Measurements from ENCODE around the gene GRIA1. TPM values are rescaled to one million over a fixed set of nuclear protein-coding genes. Genes with fewer than 3 reads are reported as not detected.

The GRIA1 gene
- polyA plus RNA-seq, 3 donors = 2.8 to 4.2 (median 3.1) TPM

- DNase-seq = no peak
These were observed 53.5 kb downstream of the GRIA1 start for GRCh38 chr5:153543959-153544470.

GRCh38 chr5:153544706-153545105, 54.2 kb downstream of the GRIA1 start:
- no peak for DNase-seq

GRCh38 chr5:153546566-153546965, 56.1 kb downstream of the GRIA1 start:
- DNase-seq = no peak

GRCh38 chr5:153551537-153552079, 61.1 kb downstream of the GRIA1 start:
- no peak for DNase-seq

- DNase-seq = no peak
These were observed 62.4 kb downstream of the GRIA1 start for GRCh38 chr5:153552886-153553285.

GRCh38 chr5:153555420-153556114, 65.1 kb downstream of the GRIA1 start:
- DNase-seq = no peak

- DNase-seq = no peak
These were observed 68.5 kb downstream of the GRIA1 start for GRCh38 chr5:153558957-153559356.

- no peak for DNase-seq
These were observed 69.5 kb downstream of the GRIA1 start for GRCh38 chr5:153559926-153560325.

GRCh38 chr5:153562189-153562588, 71.7 kb downstream of the GRIA1 start:
- DNase-seq = no peak

GRCh38 chr5:153565822-153566221, 75.4 kb downstream of the GRIA1 start:
- DNase-seq = no peak

- DNase-seq = no peak
These were observed 78.6 kb downstream of the GRIA1 start for GRCh38 chr5:153569036-153569435.

GRCh38 chr5:153571162-153571561, 80.7 kb downstream of the GRIA1 start:
- no peak for DNase-seq

- no peak for DNase-seq
These were observed 82.1 kb downstream of the GRIA1 start for GRCh38 chr5:153572411-153573145.

- DNase-seq = no peak
These were observed 83.0 kb downstream of the GRIA1 start for GRCh38 chr5:153573326-153574033.

GRCh38 chr5:153584126-153584959, 93.9 kb downstream of the GRIA1 start:
- no peak for DNase-seq

- DNase-seq = no peak
These were observed 94.5 kb downstream of the GRIA1 start for GRCh38 chr5:153584960-153585359.

GRCh38 chr5:153585622-153586277, 95.3 kb downstream of the GRIA1 start:
- DNase-seq = no peak

- no peak for DNase-seq
These were observed 101.6 kb downstream of the GRIA1 start for GRCh38 chr5:153592081-153592480.

- no peak for DNase-seq
These were observed 104.3 kb downstream of the GRIA1 start for GRCh38 chr5:153594785-153595184.

- DNase-seq = no peak
These were observed 107.6 kb downstream of the GRIA1 start for GRCh38 chr5:153598099-153598498.

GRCh38 chr5:153601377-153601776, 110.9 kb downstream of the GRIA1 start:
- DNase-seq = no peak

All from renal pelvis (tissue), 4 donors.